Tibial nerve (tissue), 3 donors: ENCODE measurements around the gene FLRT1.

Experiments
- POLR2A ChIP-seq, 2 donors: fragments of 450-650 bp; IDR thresholded peaks; one replicate each; pipeline ENCODE4 v1.6.1; 2017; ENCODE audit warnings: antibody characterized with exemption in 2 of 2, mild to moderate bottlenecking in 2 of 2, moderate library complexity in 2 of 2
- TF ChIP-seq, protein P1 (sequence below), 5 experiments: fragments of 200-600 bp in 3 of 5; fragments of 450-650 bp in 2 of 5; sonication (generic) in 3 of 5; IDR thresholded peaks; one replicate each; pipeline ENCODE4 v1.5.1; 2016 to 2019; ENCODE audit warnings: antibody characterized with exemption in 5 of 5, mild to moderate bottlenecking in 3 of 5, moderate library complexity in 2 of 5

DNA sequence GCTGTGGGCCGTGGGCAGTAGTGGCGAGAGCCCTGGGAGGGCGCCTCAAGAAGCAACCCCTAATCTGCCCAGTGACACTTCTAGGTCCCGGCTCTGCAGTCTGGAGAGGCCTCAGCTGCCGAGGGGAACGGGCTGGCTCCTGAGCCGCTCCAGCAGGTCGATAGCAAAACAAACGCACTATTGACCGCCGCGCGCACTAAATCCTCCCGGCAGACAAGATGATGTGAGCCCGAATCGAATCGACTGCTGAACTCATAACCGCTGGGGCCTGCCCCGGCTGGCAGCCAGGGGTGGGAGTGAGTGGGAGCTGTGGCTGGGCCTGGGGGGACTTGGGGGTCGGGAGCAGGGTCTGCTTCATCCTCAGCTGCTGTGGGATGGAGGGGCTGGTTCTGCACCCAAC is 36.1 kb downstream of the FLRT1 start:
- TF ChIP-seq, protein P1, sequence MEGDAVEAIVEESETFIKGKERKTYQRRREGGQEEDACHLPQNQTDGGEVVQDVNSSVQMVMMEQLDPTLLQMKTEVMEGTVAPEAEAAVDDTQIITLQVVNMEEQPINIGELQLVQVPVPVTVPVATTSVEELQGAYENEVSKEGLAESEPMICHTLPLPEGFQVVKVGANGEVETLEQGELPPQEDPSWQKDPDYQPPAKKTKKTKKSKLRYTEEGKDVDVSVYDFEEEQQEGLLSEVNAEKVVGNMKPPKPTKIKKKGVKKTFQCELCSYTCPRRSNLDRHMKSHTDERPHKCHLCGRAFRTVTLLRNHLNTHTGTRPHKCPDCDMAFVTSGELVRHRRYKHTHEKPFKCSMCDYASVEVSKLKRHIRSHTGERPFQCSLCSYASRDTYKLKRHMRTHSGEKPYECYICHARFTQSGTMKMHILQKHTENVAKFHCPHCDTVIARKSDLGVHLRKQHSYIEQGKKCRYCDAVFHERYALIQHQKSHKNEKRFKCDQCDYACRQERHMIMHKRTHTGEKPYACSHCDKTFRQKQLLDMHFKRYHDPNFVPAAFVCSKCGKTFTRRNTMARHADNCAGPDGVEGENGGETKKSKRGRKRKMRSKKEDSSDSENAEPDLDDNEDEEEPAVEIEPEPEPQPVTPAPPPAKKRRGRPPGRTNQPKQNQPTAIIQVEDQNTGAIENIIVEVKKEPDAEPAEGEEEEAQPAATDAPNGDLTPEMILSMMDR (IDR thresholded peaks at IDR 0.05), result no peak
- TF ChIP-seq POLR2A (IDR thresholded peaks at IDR 0.05), result no peak
